AG04449 (cell line): ENCODE results near the gene ITIH3.

Source experiments
- CTCF ChIA-PET: fragments of 350-600 bp; formaldehyde crosslinking; extraction: SDS; loops from one replicate; lab custom pipeline; 2021; ENCODE audit warnings: antibody characterized with exemption; lab: Yijun Ruan, JAX
- POLR2A ChIA-PET: fragments of 400-600, 350-600 bp; formaldehyde crosslinking; extraction: SDS; loops from one replicate; lab custom pipeline; 2020; ENCODE audit warnings: antibody characterized with exemption, inconsistent platforms; lab: Yijun Ruan, JAX
- DNase-seq: peaks from one replicate; pipeline ENCODE4 v3.0.0-alpha.2; 2010; ENCODE audit warnings: low read depth, low spot score
- H3K4me3 ChIP-seq: 2 replicates; pipeline ENCODE4 v1.5.1; 2011; ENCODE audit warnings: low read depth, mild to moderate bottlenecking, control low read depth, low read length
- TF ChIP-seq, protein P1 (sequence below): IDR thresholded peaks from one replicate; pipeline ENCODE4 v1.5.1; 2011; ENCODE audit warnings: mild to moderate bottlenecking, moderate library complexity, low read length, control low read depth, inconsistent platforms; ENCODE audit not compliant: insufficient read depth; ENCODE audit errors: missing control alignments

The ITIH3 gene

DNA sequence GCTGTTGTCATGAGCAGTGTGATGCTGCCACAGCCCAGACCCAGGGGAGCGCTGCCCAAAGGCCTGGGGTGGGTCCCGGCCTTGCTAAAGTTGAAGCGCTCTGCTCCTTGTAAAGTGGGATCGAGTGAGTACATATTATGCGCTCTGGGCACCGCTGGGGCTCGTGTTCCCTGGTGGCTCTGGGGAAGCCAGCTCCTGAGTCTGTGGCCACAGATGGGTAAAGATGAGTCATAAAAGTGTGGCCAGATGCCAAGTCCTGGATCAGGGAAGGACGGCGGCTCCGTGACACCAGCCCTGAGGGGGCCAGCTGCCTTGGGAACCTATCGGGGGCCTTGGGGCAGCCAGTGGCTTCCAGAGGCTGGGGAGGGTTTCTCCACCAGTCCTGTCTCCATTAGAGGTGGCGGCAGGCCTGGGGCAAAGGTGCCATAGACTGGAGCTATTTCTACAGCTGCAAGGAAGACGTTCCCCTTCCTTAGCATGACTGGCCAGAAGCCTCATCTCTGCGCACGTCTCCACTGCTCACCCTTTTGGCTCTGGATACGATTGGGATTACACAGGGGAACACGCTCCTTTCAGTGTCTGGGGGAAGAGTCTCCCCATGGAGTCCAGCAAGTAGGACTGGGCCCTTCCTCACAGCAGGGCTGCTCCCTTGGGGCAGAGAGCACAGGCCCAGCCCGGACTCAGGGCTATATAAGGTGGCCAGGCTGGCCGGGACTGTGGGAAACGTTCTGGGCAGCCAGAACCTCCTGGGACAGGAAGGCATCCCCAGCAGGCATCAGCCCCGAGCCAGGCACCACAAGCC, 37.1 kb downstream of the ITIH3 start:
- H3K4me3 ChIP-seq, result no peak overlapping the region
- TF ChIP-seq, protein P1, sequence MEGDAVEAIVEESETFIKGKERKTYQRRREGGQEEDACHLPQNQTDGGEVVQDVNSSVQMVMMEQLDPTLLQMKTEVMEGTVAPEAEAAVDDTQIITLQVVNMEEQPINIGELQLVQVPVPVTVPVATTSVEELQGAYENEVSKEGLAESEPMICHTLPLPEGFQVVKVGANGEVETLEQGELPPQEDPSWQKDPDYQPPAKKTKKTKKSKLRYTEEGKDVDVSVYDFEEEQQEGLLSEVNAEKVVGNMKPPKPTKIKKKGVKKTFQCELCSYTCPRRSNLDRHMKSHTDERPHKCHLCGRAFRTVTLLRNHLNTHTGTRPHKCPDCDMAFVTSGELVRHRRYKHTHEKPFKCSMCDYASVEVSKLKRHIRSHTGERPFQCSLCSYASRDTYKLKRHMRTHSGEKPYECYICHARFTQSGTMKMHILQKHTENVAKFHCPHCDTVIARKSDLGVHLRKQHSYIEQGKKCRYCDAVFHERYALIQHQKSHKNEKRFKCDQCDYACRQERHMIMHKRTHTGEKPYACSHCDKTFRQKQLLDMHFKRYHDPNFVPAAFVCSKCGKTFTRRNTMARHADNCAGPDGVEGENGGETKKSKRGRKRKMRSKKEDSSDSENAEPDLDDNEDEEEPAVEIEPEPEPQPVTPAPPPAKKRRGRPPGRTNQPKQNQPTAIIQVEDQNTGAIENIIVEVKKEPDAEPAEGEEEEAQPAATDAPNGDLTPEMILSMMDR, result no peak
- ChIA-PET POLR2A (no interaction called here), CTCF (interaction anchor here (0.7 kb wide), 1 partner anchor 15 kb away, joined by 3 read pairs; no protein-coding TSS in a partner anchor)
- no peak for DNase-seq

DNA sequence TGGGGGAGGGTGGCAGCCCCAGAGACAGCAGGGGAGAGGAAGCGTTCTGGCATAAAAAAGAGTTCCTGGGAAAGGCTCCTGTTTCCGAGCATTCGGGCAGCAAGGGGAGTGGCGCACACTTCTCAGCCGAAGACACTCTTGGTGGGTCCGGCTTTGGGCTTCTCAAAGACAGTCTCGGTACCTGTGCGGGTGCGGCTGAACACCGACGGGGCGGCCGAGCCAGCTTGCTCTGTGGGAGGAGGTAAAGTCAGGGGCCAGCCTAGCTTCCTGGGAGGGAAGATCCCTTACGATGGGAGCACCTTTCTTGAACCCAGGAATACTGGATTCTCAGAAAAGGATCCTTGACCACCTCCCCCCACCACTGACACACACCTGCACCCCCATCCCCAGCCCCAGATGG, 38.6 kb downstream of the ITIH3 start:
- TF ChIP-seq, protein P1, result no peak
- no peak overlapping the region for H3K4me3 ChIP-seq
- ChIA-PET CTCF (interaction anchor here (1.0 kb wide), 1 partner anchor 12 kb away, joined by 3 read pairs; no protein-coding TSS in a partner anchor), POLR2A (no interaction called here)
- no peak for DNase-seq

DNA sequence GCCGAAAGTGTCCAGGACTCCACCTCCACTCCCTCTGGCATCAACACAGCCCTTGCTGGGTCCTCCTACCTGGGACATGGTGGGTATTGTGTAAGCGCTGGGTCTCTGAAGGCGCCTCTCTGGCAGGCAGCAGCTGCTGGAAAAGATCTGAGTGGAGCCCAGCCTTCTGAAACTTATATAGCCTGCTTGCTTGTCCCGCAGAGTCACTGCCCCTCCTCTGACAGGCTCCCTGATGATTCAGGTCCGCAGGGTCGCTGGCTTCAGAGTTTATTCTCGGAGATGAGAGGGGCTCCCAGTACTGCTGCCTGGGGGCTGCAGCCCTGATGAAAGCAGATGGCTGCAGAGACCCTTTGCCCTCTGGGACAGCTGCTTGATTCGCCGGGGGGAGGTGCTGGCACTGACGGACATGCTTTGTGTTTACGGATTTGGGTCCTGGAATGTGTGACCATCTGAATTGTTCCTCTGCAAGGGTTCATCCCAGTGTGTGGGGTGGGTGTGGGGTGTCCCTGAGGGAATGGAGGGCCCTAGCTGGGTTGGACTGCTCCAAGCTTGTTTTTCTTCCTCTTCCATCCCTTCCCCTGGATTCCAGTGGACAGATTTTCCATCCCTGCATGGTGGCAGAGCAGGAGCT, 40.4 kb downstream of the ITIH3 start, which contains the start of gene MUSTN1:
TSS of gene MUSTN1 (minus strand) at position 149 of the 631 bp plus-strand sequence. CDS start at position 78, 71 bp downstream.
- ChIA-PET CTCF (interaction anchor here (1.4 to 1.6 kb wide), 2 partner anchors 13 to 14 kb away, joined by 5 to 8 read pairs; no protein-coding TSS in a partner anchor), POLR2A (no interaction called here)
- DNase-seq, result no peak
- TF ChIP-seq, protein P1, result no peak
- no peak within 1 kb of the TSS for H3K4me3 ChIP-seq

DNA sequence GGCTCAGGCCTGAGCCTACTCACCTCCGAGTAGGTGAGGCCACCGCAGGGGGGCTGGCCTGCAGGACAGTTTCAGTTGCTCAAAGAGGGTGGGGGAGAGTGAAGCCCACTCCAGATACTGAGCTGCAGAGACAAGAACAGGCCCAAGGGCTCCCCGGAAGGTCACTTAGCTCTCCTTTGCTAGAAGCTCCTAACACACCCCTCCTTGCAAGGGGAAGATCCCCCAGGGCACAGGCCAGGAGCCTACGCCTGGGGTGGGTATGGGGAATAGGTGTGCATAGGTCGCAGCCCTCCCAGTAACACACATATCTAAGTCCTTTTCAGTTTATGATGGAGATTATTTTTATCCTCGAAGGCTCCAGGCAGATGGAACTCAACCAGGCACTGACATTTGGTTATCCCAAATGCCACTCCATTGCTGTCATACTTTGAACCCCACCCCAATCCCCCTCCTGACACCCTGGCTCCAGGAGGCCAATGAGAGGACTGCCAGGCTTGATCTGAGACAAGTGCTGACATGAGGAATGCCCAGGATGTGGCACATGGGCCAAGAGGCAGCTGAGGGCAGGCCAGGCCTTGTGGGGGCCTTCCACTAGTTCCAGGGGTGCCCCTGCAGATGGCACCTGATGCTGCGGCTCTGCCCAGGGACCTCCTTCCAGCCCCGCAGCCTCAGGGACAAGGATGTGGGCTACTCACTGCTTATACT, 41.3 kb downstream of the ITIH3 start:
- H3K4me3 ChIP-seq, result no peak overlapping the region
- ChIA-PET CTCF (no interaction called here), POLR2A (no interaction called here)
- TF ChIP-seq, protein P1, result no peak
- DNase-seq, result no peak

DNA sequence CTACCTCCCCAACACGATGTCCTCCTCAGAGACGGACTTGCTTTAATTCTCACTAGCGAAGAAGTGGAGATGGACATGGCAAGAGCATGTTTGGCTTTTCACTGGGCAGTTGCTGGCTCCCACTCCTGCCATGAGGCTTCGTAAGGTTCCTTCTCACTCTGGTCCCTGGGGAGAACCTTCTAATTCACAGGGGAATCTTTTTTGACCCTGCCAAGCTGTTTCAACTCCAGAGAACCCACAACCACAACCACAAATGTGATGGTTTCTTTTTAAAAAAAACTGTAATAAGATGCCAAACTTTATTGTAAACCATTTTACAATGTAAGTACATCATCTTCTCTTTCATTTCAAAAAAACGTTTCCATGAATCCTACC, 41.9 kb downstream of the ITIH3 start:
- no peak overlapping the region for H3K4me3 ChIP-seq
- no peak for DNase-seq
- ChIA-PET CTCF (interaction anchor here (0.8 kb wide), 1 partner anchor 16 kb away, joined by 3 read pairs; no protein-coding TSS in a partner anchor), POLR2A (interaction anchor here (0.6 kb wide), 1 partner anchor 342 kb away, joined by 3 read pairs; no protein-coding TSS in a partner anchor)
- TF ChIP-seq, protein P1, result no peak
